BJ (cell line): ENCODE data around the gene C10orf105. TPM values are rescaled to one million over a fixed set of nuclear protein-coding genes. Genes with fewer than 3 reads are reported as not detected.

Experiments used
- CTCF ChIA-PET: fragments of 350-600 bp; formaldehyde crosslinking; extraction: SDS; loops from one replicate; lab custom pipeline; 2021; ENCODE audit warnings: antibody characterized with exemption, inconsistent platforms; lab: Yijun Ruan, JAX
- POLR2A ChIA-PET: fragments of 300-600 bp; sonication (Branson Sonifier 250); formaldehyde crosslinking; extraction: SDS; loops from one replicate; lab custom pipeline; 2021; ENCODE audit warnings: antibody characterized with exemption; lab: Charles Lee
- DNase-seq: peaks from one replicate; pipeline ENCODE4 v3.0.0-alpha.2; 2011; ENCODE audit warnings: low read depth
- H3K27me3 ChIP-seq: 2 replicates; pipeline ENCODE4 v1.6.0; 2011; ENCODE audit warnings: low read length; ENCODE audit not compliant: control insufficient read depth, insufficient read depth
- H3K36me3 ChIP-seq: 2 replicates; pipeline ENCODE4 v1.5.1; 2011; ENCODE audit warnings: low read length; ENCODE audit not compliant: control insufficient read depth, insufficient read depth
- H3K4me3 ChIP-seq: 2 replicates; pipeline ENCODE4 v1.5.1; 2011; ENCODE audit warnings: low read depth, mild to moderate bottlenecking, control low read depth, low read length
- CTCF ChIP-seq: IDR thresholded peaks from 2 replicates; pipeline ENCODE4 v1.5.1; 2011; ENCODE audit warnings: low read depth, mild to moderate bottlenecking, control low read depth, inconsistent platforms, low read length, moderate library complexity; ENCODE audit not compliant: insufficient read depth
- polyA plus RNA-seq: library from polyadenylated mRNA; depleted of rRNA; stranded (reverse); fragments of >200 nt; gene quantifications from 2 replicates; pipeline ENCODE4 v1.2.3, GENCODE V29; 2011

Gene C10orf105
- polyA plus RNA-seq, 1 experiment: 1.1 TPM

DNA sequence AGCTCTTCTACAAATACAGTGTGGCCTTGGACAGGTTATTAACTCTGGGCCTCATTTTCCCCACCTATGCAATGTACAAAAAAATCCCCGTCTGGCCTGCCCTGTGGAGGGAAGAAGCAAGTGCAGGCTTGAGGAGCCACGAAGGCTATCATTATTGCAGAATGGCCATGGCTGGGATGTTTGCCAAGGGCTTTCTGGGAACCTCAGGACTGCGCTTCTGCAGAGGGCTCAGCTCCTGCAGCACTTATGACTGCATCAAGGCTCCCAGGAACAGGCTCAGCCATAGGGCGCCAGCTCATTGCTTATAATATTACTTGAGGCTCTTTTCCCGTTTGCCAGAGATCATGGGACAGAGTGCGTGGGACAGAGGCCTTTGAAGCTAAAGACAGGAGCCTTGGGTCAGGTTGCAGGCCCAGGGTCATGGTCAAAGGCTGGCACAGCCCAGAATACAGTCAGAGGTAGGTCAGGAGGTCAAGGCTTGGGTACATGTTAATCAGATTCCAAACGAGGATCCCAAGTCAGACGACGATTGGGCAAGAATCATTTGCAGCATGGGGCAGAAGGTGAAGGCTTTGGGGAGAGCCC, 20.6 kb upstream of the C10orf105 start:
- CTCF ChIA-PET: interaction anchor here (0.9 to 2.4 kb wide), 4 partner anchors 9 to 33 kb away, joined by 3 to 12 read pairs (median 4); partner anchors contain the start of gene VSIR
- DNase-seq: no peak
- no peak overlapping the region for H3K4me3 ChIP-seq
- H3K36me3 ChIP-seq: no peaks in the 10 kb centered on the region
- POLR2A ChIA-PET: no interaction called here
- TF ChIP-seq CTCF: 0 out of 2 replicates have a peak, but pooled peaks have one; percentile 18
- H3K27me3 ChIP-seq: no peaks in the 10 kb centered on the region

DNA sequence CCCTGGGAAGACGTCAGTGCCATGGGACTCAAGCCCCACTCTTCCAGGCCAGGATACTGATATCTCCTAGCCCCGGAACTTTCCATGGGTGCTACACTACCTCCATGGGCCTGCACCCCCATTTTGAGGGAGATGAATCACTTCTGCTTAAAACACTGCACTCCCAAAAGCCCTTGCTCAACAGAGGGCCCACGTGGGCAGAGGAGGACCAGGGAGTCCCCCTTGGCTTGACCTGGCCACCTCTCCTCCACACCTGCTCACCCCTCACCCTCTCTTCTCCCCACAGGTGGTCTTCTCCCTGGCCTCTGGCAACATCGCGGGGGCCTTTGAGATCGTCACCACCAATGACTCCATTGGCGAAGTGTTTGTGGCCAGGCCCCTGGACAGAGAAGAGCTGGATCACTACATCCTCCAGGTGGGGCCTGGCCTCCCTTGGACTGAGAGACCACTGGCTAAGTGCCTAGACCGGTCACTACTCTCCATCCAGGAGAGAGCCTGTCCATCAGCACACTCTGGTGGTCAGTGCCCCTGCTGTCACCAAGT, 19.9 kb upstream of the C10orf105 start:
- Histone ChIP-seq H3K27me3 (no peaks in the 10 kb centered on the region), H3K36me3 (no peaks in the 10 kb centered on the region), H3K4me3 (no peak overlapping the region)
- no peak for DNase-seq
- CTCF ChIA-PET: interaction anchor here (0.9 to 2.7 kb wide), 4 partner anchors 8 to 34 kb away, joined by 3 to 12 read pairs (median 6); partner anchors contain the start of gene VSIR
- TF ChIP-seq CTCF: no peak
- POLR2A ChIA-PET: no interaction called here

DNA sequence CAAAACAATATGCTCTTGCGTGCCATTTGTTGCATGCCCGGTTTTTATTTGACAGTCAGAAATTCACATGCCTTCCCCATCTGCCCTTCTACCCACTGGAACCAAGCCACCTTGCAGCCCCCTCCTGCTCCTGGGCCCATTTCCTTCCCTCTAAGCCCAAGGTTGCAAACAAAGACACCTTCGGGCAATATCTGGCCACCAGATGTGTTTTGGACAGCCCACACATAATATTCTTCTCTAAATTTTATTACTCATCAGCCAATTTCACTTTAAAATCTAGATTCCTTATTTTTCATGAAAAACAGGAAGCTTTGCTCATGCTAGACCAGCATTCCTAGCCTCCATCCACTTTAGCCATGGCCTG, 18.2 kb upstream of the C10orf105 start:
- ChIA-PET CTCF (interaction anchor here (0.9 to 2.7 kb wide), 5 partner anchors 9 to 158 kb away, joined by 3 to 8 read pairs (median 4); no protein-coding TSS in a partner anchor), POLR2A (no interaction called here)
- TF ChIP-seq CTCF: no peak
- peak; percentile 92 for DNase-seq
- Histone ChIP-seq H3K4me3 (no peak overlapping the region), H3K36me3 (no peaks in the 10 kb centered on the region), H3K27me3 (no peaks in the 10 kb centered on the region)

GRCh38 chr10:71737001-71737833, 17.6 kb upstream of the C10orf105 start:
- Histone ChIP-seq H3K27me3 (no peaks in the 10 kb centered on the region), H3K36me3 (no peaks in the 10 kb centered on the region), H3K4me3 (no peak overlapping the region)
- ChIA-PET CTCF (interaction anchor here (1.1 to 2.7 kb wide), 3 partner anchors 9 to 36 kb away, joined by 3 to 8 read pairs (median 5); partner anchors contain the start of gene VSIR), POLR2A (no interaction called here)
- no peak for TF ChIP-seq CTCF
- DNase-seq: no peak

GRCh38 chr10:71736570-71736952, 17.0 kb upstream of the C10orf105 start:
- H3K4me3 ChIP-seq: no peak overlapping the region
- H3K27me3 ChIP-seq: no peaks in the 10 kb centered on the region
- no peak for DNase-seq
- no peak for TF ChIP-seq CTCF
- no peaks in the 10 kb centered on the region for H3K36me3 ChIP-seq
- POLR2A ChIA-PET: no interaction called here
- CTCF ChIA-PET: interaction anchor here (1.1 to 1.6 kb wide), 3 partner anchors 8 to 37 kb away, joined by 3 to 5 read pairs (median 5); partner anchors contain the start of gene VSIR
